ENCODE measurements around the gene GPT2. TPM values are rescaled to one million over a fixed set of nuclear protein-coding genes. Genes with fewer than 3 reads are reported as not detected.
A peak's percentile ranks its signal among the peaks of the same experiment; 100 is the strongest.

GPT2 gene
- total RNA-seq, 4 donors from 2014 or later, result 5.5 to 19.2 (median 13.2) TPM

DNA sequence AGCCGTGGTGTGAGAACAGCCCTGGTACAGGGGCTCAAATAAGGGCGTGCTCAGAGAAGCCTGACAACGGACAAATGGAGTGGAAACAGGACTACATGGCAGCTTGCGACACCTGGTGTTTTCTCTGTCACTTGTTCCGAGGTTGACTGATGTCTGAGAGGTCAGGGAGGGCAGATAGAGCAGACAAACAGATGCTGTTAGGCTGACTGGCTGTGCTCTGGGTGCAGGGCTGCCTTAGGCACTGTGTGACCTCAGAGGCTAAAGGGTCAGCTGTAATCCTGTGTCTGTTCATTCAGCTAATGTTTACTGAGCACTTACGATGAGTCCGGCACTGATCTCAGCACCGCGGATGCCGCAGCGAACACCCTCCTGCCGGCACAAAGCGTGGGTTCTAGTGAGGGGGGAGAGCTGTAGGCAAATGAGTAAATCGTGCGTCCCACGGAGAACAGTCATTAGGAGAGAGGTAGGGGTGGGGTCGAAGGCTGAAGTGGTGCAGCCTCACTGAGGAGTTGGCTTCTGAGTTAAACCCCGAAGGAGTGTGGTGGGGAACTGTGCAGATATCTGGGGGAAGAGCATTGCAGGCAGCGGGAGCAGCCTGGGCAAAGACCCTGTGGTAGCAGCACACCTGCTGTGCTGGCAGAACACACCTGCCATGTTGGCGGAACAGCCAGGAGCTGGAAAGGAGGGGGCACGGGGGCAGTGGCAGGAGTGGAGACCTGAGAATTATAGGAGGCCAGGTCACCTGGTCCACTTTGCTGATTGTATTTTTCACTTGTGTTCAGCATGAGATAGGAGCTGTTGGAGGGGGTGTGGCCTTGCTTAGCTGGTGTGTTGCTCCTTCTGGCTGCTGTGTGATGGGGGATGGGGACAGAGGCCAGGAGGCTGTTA is 35.0 kb downstream of the GPT2 start:
- Histone ChIP-seq H3K4me3 (replicated peaks in 1 of 3) (no peak overlapping the region), H3K27me3 (no peaks in the 10 kb centered on the region), H3K4me1 (peaks cover 4 to 9% of the 10 kb centered on the region in 2 donors), H3K36me3 (peaks cover 0 to 7% of the 10 kb centered on the region in 2 donors), H3K27ac (no peak overlapping the region), H3K9me3 (no peaks in the 10 kb centered on the region)
- TF ChIP-seq, protein P1, sequence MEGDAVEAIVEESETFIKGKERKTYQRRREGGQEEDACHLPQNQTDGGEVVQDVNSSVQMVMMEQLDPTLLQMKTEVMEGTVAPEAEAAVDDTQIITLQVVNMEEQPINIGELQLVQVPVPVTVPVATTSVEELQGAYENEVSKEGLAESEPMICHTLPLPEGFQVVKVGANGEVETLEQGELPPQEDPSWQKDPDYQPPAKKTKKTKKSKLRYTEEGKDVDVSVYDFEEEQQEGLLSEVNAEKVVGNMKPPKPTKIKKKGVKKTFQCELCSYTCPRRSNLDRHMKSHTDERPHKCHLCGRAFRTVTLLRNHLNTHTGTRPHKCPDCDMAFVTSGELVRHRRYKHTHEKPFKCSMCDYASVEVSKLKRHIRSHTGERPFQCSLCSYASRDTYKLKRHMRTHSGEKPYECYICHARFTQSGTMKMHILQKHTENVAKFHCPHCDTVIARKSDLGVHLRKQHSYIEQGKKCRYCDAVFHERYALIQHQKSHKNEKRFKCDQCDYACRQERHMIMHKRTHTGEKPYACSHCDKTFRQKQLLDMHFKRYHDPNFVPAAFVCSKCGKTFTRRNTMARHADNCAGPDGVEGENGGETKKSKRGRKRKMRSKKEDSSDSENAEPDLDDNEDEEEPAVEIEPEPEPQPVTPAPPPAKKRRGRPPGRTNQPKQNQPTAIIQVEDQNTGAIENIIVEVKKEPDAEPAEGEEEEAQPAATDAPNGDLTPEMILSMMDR (IDR thresholded peaks at IDR 0.05), result no peak
- TF ChIP-seq POLR2A (IDR thresholded peaks at IDR 0.05), result no peak
- DNase-seq, result no peak
- intact Hi-C loops (cut with DNase I), result no loop called here
- WGBS, 2 donors, result 81% methylated on average over 20 to 21 of the region's 21 CpGs

DNA sequence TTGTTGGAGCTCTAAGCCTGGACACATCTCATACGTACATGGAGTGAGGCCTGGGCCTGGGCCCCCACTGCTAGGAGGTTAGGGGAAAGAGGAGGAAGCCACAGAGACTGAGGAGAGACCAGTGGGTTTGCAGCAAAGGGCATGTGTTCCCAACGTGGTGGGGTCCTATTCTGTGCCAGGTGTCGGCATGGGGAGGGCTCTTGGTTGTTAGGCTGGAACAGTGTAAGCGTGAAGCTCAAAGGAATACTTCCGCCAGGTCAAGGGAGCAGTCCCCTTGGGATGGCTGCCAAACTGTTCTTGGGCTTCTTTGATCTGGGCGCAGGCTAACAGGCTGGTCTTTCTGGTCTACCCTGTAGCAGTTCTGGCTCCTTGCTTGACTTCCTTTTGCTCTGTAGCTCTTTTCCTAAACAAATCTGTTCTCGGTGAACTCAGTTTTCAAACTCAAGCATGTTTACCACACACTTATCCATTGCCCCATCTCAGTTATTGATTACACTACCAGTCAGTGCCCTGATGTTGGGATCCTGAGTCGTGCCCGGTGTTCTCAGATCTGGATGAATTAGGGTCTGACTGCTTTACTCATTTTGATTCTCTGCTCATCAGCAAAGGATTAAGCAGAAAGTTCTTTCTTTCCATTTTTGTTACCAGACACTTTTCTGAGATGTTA is 36.4 kb downstream of the GPT2 start:
- peak overlapping the region in 1 of 3 donors; percentile 38 for H3K27ac ChIP-seq
- H3K27me3 ChIP-seq, result no peaks in the 10 kb centered on the region
- H3K36me3 ChIP-seq, result peaks cover 0 to 12% of the 10 kb centered on the region in 2 donors
- DNase-seq, result peak; percentile 83
- TF ChIP-seq, protein P1 (IDR thresholded peaks at IDR 0.05), result no peak
- no peaks in the 10 kb centered on the region for H3K9me3 ChIP-seq
- H3K4me3 ChIP-seq (replicated peaks in 1 of 3), result no peak overlapping the region
- intact Hi-C loops (cut with DNase I), result no loop called here
- H3K4me1 ChIP-seq, result peaks cover 4 to 9% of the 10 kb centered on the region in 2 donors
- 40 to 52% methylated on average over 9 of the region's 9 CpGs for WGBS, 2 donors

DNA sequence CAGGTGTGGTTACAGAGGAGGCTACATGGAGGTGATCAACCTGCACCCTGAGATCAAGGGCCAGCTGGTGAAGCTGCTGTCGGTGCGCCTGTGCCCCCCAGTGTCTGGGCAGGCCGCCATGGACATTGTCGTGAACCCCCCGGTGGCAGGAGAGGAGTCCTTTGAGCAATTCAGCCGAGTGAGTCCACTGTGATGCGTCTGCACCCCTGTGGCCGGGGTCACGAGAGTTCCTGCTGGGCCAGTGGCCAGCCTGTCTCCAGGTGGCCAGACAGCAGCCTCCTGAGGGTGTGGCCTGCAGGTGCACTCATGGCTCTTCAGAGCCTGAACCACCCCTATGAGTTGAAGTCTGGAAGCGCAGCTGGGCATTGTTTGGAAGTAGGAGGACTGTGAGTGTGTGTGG is 38.1 kb downstream of the GPT2 start:
- Histone ChIP-seq H3K4me3 (replicated peaks in 1 of 3) (no peak overlapping the region), H3K4me1 (peaks cover 4 to 9% of the 10 kb centered on the region in 2 donors), H3K9me3 (no peaks in the 10 kb centered on the region), H3K36me3 (peaks cover 0 to 12% of the 10 kb centered on the region in 2 donors), H3K27ac (no peak overlapping the region), H3K27me3 (no peaks in the 10 kb centered on the region)
- 100% methylated on average over 1 of the region's 10 CpGs for WGBS, 2 donors
- no peak for DNase-seq
- intact Hi-C loops (cut with DNase I), result no loop called here
- TF ChIP-seq POLR2A (IDR thresholded peaks at IDR 0.05), result no peak

DNA sequence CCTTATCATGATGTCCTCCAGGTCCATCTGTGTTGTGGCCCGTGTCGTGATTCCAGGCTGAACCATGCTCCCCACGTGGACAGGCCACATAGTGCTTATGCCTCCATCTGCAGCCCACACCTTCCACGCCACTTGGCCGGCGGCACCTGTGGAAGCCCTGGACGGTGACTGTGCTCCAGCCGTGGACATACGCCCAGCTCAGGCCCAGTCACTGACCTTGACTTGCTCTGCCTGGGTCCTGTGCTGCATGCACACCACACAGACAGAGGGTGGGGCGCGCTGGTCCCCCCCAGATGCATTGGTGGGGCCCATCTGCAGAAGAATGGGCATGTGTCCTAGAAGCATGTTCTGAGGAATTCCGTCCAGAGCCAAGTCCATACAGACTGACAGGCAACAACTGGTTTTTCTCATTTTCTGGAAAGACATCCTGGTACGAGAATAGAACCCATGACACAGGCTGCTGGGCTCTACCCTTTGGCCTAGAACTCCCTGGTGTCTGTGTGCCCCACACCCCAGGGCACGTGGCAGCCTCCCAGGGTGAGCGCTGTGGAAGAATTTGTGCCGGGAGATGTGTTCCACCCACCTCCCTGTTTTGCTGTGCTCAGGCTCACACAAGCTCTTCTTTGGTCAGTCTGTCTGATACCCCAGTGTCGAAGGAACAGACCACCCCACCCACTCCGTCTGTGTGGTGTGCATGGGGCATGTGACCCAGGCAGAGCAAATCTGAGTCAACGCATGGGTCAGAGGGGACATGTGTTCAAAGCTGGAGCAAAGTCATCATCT is 39.5 kb downstream of the GPT2 start:
- peaks cover 0 to 12% of the 10 kb centered on the region in 2 donors for H3K36me3 ChIP-seq
- no peaks in the 10 kb centered on the region for H3K27me3 ChIP-seq
- intact Hi-C loops (cut with DNase I), result no loop called here
- no peak for DNase-seq
- H3K4me1 ChIP-seq, result peaks cover 4 to 9% of the 10 kb centered on the region in 2 donors
- no peak overlapping the region for H3K27ac ChIP-seq
- no peaks in the 10 kb centered on the region for H3K9me3 ChIP-seq
- WGBS, 2 donors, result 95 to 96% methylated on average over 15 to 19 of the region's 19 CpGs
- TF ChIP-seq, protein P1 (IDR thresholded peaks at IDR 0.05), result no peak
- no peak for TF ChIP-seq POLR2A (IDR thresholded peaks at IDR 0.05)
- H3K4me3 ChIP-seq (replicated peaks in 1 of 3), result no peak overlapping the region

DNA sequence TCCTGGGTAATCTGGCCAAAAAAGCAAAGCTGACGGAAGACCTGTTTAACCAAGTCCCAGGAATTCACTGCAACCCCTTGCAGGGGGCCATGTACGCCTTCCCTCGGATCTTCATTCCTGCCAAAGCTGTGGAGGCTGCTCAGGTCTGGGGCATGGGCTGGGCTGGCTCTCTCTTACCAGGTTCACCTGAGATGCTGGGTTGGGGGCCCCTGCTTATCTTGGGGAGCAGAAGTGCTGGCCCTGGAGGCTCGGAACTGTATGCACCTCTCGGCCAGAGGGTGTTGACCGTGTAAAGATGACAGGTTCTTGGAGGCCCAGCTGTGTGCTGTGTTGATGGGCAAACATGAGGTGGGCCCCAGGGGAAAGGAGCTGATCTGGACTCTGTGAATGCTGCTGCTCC is 40.2 kb downstream of the GPT2 start:
- Histone ChIP-seq H3K27ac (no peak overlapping the region), H3K36me3 (peaks cover 0 to 12% of the 10 kb centered on the region in 2 donors), H3K27me3 (no peaks in the 10 kb centered on the region), H3K9me3 (no peaks in the 10 kb centered on the region), H3K4me1 (peaks cover 4 to 9% of the 10 kb centered on the region in 2 donors), H3K4me3 (replicated peaks in 1 of 3) (no peak overlapping the region)
- TF ChIP-seq, protein P1 (IDR thresholded peaks at IDR 0.05), result no peak
- TF ChIP-seq POLR2A (IDR thresholded peaks at IDR 0.05), result no peak
- 93 to 100% methylated on average over 3 to 6 of the region's 6 CpGs for WGBS, 2 donors
- DNase-seq, result no peak
- intact Hi-C loops (cut with DNase I), result no loop called here
